ENCODE measurements around the gene AGFG2.
A peak's percentile ranks its signal among the peaks of the same experiment; 100 is the strongest.

AGFG2 gene

GRCh38 chr7:100545360-100546128 lies 6.5 kb downstream of the AGFG2 start (continued):
- TF ChIP-seq ZNF692 (tag by site-specific recombination; IDR thresholded peaks at IDR 0.05): no peak
- TF ChIP-seq, protein P1, sequence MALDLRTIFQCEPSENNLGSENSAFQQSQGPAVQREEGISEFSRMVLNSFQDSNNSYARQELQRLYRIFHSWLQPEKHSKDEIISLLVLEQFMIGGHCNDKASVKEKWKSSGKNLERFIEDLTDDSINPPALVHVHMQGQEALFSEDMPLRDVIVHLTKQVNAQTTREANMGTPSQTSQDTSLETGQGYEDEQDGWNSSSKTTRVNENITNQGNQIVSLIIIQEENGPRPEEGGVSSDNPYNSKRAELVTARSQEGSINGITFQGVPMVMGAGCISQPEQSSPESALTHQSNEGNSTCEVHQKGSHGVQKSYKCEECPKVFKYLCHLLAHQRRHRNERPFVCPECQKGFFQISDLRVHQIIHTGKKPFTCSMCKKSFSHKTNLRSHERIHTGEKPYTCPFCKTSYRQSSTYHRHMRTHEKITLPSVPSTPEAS (tag by site-specific recombination; IDR thresholded peaks at IDR 0.05): no peak
- TF ChIP-seq KLF9 (tag by site-specific recombination; IDR thresholded peaks at IDR 0.05; ENCODE audit: low read depth): no peak
- TF ChIP-seq OSR2 (tag by site-specific recombination; IDR thresholded peaks at IDR 0.05): 0 out of 2 replicates have a peak, but pooled peaks have one; percentile 35
- TF ChIP-seq ZNF585B (tag by site-specific recombination; IDR thresholded peaks at IDR 0.05): no peak
- TF ChIP-seq, protein P2, sequence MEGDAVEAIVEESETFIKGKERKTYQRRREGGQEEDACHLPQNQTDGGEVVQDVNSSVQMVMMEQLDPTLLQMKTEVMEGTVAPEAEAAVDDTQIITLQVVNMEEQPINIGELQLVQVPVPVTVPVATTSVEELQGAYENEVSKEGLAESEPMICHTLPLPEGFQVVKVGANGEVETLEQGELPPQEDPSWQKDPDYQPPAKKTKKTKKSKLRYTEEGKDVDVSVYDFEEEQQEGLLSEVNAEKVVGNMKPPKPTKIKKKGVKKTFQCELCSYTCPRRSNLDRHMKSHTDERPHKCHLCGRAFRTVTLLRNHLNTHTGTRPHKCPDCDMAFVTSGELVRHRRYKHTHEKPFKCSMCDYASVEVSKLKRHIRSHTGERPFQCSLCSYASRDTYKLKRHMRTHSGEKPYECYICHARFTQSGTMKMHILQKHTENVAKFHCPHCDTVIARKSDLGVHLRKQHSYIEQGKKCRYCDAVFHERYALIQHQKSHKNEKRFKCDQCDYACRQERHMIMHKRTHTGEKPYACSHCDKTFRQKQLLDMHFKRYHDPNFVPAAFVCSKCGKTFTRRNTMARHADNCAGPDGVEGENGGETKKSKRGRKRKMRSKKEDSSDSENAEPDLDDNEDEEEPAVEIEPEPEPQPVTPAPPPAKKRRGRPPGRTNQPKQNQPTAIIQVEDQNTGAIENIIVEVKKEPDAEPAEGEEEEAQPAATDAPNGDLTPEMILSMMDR (tag by site-specific recombination; IDR thresholded peaks at IDR 0.05): peak; percentile 50; the same call in 1 of the 2 replicates
- TF ChIP-seq ZNF624 (tag by site-specific recombination; IDR thresholded peaks at IDR 0.05): no peak
- peak; percentile 49; the same call in 1 of the 2 replicates for TF ChIP-seq ZBTB20 (tag by site-specific recombination; IDR thresholded peaks at IDR 0.05)
- TF ChIP-seq, protein P3, sequence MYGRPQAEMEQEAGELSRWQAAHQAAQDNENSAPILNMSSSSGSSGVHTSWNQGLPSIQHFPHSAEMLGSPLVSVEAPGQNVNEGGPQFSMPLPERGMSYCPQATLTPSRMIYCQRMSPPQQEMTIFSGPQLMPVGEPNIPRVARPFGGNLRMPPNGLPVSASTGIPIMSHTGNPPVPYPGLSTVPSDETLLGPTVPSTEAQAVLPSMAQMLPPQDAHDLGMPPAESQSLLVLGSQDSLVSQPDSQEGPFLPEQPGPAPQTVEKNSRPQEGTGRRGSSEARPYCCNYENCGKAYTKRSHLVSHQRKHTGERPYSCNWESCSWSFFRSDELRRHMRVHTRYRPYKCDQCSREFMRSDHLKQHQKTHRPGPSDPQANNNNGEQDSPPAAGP (tag by site-specific recombination; IDR thresholded peaks at IDR 0.05): no peak
- TF ChIP-seq PBX3 (CRISPR knock-in tag; IDR thresholded peaks at IDR 0.05): no peak
- TF ChIP-seq ZNF707 (tag by site-specific recombination; IDR thresholded peaks at IDR 0.05): peak; percentile 35; the same call in 1 of the 2 replicates
- TF ChIP-seq GLIS1 (tag by site-specific recombination; IDR thresholded peaks at IDR 0.05): peak; percentile 55; the same call in 1 of the 2 replicates
- peak; percentile 54 for TF ChIP-seq ZEB2 (tag by site-specific recombination; IDR thresholded peaks at IDR 0.05)
- TF ChIP-seq ZNF561 (tag by site-specific recombination; IDR thresholded peaks at IDR 0.05; ENCODE audit: borderline replicate concordance): no peak
- TF ChIP-seq, protein P4, sequence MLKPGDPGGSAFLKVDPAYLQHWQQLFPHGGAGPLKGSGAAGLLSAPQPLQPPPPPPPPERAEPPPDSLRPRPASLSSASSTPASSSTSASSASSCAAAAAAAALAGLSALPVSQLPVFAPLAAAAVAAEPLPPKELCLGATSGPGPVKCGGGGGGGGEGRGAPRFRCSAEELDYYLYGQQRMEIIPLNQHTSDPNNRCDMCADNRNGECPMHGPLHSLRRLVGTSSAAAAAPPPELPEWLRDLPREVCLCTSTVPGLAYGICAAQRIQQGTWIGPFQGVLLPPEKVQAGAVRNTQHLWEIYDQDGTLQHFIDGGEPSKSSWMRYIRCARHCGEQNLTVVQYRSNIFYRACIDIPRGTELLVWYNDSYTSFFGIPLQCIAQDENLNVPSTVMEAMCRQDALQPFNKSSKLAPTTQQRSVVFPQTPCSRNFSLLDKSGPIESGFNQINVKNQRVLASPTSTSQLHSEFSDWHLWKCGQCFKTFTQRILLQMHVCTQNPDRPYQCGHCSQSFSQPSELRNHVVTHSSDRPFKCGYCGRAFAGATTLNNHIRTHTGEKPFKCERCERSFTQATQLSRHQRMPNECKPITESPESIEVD (tag by site-specific recombination; IDR thresholded peaks at IDR 0.05): no peak
- TF ChIP-seq, protein P5, sequence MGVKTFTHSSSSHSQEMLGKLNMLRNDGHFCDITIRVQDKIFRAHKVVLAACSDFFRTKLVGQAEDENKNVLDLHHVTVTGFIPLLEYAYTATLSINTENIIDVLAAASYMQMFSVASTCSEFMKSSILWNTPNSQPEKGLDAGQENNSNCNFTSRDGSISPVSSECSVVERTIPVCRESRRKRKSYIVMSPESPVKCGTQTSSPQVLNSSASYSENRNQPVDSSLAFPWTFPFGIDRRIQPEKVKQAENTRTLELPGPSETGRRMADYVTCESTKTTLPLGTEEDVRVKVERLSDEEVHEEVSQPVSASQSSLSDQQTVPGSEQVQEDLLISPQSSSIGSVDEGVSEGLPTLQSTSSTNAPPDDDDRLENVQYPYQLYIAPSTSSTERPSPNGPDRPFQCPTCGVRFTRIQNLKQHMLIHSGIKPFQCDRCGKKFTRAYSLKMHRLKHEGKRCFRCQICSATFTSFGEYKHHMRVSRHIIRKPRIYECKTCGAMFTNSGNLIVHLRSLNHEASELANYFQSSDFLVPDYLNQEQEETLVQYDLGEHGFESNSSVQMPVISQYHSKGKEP (tag by site-specific recombination; IDR thresholded peaks at IDR 0.05): no peak
- no peak for TF ChIP-seq ZNF76 (tag by site-specific recombination; IDR thresholded peaks at IDR 0.05; ENCODE audit: borderline replicate concordance, low read depth)
- TF ChIP-seq GFI1B (tag by site-specific recombination; IDR thresholded peaks at IDR 0.05): no peak
- no peak for TF ChIP-seq ZNF529 (tag by site-specific recombination; IDR thresholded peaks at IDR 0.05; ENCODE audit: insufficient replicate concordance)
- TF ChIP-seq ZNF433 (tag by site-specific recombination; IDR thresholded peaks at IDR 0.05; ENCODE audit: low read depth): no peak
- 0 out of 2 replicates have a peak, but pooled peaks have one; percentile 31 for TF ChIP-seq SP7 (tag by site-specific recombination; IDR thresholded peaks at IDR 0.05)
- TF ChIP-seq ZBTB1 (tag by site-specific recombination; IDR thresholded peaks at IDR 0.05): no peak
- 0 out of 2 replicates have a peak, but pooled peaks have one; percentile 44 for TF ChIP-seq GLIS2 (tag by site-specific recombination; IDR thresholded peaks at IDR 0.05)
- TF ChIP-seq TRIM28 (IDR thresholded peaks at IDR 0.05; ENCODE audit: borderline replicate concordance, low read length): no peak
